HG03097 (cell line): ENCODE results near the gene MEX3D.

Experiments used
- ATAC-seq: cut with Tn5 transposase; IDR thresholded peaks from one replicate; pipeline ENCODE4 v1.9.1; 2021; ENCODE audit not compliant: unreplicated experiment, low FRiP score

Gene MEX3D

GRCh38 chr19:1574354-1575136 lies 6.4 kb upstream of the MEX3D start:
- ATAC-seq: no peak

- no peak for ATAC-seq
These were observed 4.7 kb upstream of the MEX3D start for GRCh38 chr19:1572795-1573194.

GRCh38 chr19:1571358-1571757 lies 3.2 kb upstream of the MEX3D start:
- no peak for ATAC-seq

GRCh38 chr19:1570836-1571235 lies 2.7 kb upstream of the MEX3D start:
- ATAC-seq: no peak

GRCh38 chr19:1569997-1570396 lies 1.9 kb upstream of the MEX3D start:
- ATAC-seq: no peak

GRCh38 chr19:1567848-1568227 lies 287 bp downstream of the MEX3D start:
- peak; percentile 6 for ATAC-seq

GRCh38 chr19:1567116-1567847 lies 843 bp downstream of the MEX3D start:
- ATAC-seq: no peak

- no peak for ATAC-seq
These were observed 1.6 kb downstream of the MEX3D start for GRCh38 chr19:1566392-1567115.

- no peak for ATAC-seq
These were observed 4.9 kb downstream of the MEX3D start for GRCh38 chr19:1563251-1563650.

- no peak for ATAC-seq
These were observed 6.8 kb downstream of the MEX3D start for GRCh38 chr19:1561236-1561842.

GRCh38 chr19:1560286-1560882 lies 7.7 kb downstream of the MEX3D start:
- no peak for ATAC-seq

- no peak for ATAC-seq
These were observed 9.6 kb downstream of the MEX3D start for GRCh38 chr19:1558552-1558951.

GRCh38 chr19:1556390-1557070 lies 11.6 kb downstream of the MEX3D start:
- no peak for ATAC-seq

- no peak for ATAC-seq
These were observed 12.4 kb downstream of the MEX3D start for GRCh38 chr19:1555487-1556389.

- ATAC-seq: no peak
These were observed 13.2 kb downstream of the MEX3D start for GRCh38 chr19:1554968-1555367.

- ATAC-seq: no peak
These were observed 14.7 kb downstream of the MEX3D start for GRCh38 chr19:1553415-1553814.

- ATAC-seq: no peak
These were observed 16.8 kb downstream of the MEX3D start for GRCh38 chr19:1551068-1552040.
